ENCODE data around the gene ABI1.

Gene ABI1

GRCh38 chr10:26844396-26844975, 16.3 kb downstream of the ABI1 start:
- DNase-seq, result no peak

- DNase-seq, result no peak
These were observed 17.0 kb downstream of the ABI1 start for GRCh38 chr10:26843736-26844135.

GRCh38 chr10:26841733-26842317, 18.9 kb downstream of the ABI1 start:
- no peak for DNase-seq

GRCh38 chr10:26840938-26841732, 19.6 kb downstream of the ABI1 start:
- no peak for DNase-seq

GRCh38 chr10:26839966-26840627, 20.7 kb downstream of the ABI1 start:
- DNase-seq, result no peak

- no peak for DNase-seq
These were observed 23.6 kb downstream of the ABI1 start for GRCh38 chr10:26837139-26837538.

GRCh38 chr10:26835025-26835424, 25.7 kb downstream of the ABI1 start:
- DNase-seq, result no peak

GRCh38 chr10:26832960-26833359, 27.8 kb downstream of the ABI1 start:
- DNase-seq, result no peak

- no peak for DNase-seq
These were observed 28.8 kb downstream of the ABI1 start for GRCh38 chr10:26831936-26832335.

- DNase-seq, result no peak
These were observed 30.8 kb downstream of the ABI1 start for GRCh38 chr10:26829810-26830515.

- DNase-seq, result no peak
These were observed 36.6 kb downstream of the ABI1 start for GRCh38 chr10:26824015-26824690.

- DNase-seq, result no peak
These were observed 38.8 kb downstream of the ABI1 start for GRCh38 chr10:26821699-26822570.

- no peak for DNase-seq
These were observed 45.3 kb downstream of the ABI1 start for GRCh38 chr10:26815500-26815899.

GRCh38 chr10:26810435-26811026, 50.2 kb downstream of the ABI1 start:
- no peak for DNase-seq

- no peak for DNase-seq
These were observed 50.8 kb downstream of the ABI1 start for GRCh38 chr10:26809973-26810372.

- DNase-seq, result no peak
These were observed 53.2 kb downstream of the ABI1 start for GRCh38 chr10:26807532-26807931.

- no peak for DNase-seq
These were observed 54.2 kb downstream of the ABI1 start for GRCh38 chr10:26806557-26806956.

- no peak for DNase-seq
These were observed 55.1 kb downstream of the ABI1 start for GRCh38 chr10:26805567-26806245.

- no peak for DNase-seq
These were observed 56.1 kb downstream of the ABI1 start for GRCh38 chr10:26804418-26805393.

Data from kidney glomerular epithelial cell (primary cell).